Glutamatergic neuron (in vitro differentiated cells): ENCODE data around the gene NKIRAS1. TPM values are rescaled to one million over a fixed set of nuclear protein-coding genes. Genes with fewer than 3 reads are reported as not detected.

Experiments used
- DNase-seq: peaks from one replicate; pipeline ENCODE4 v3.0.0; 2022
- H3K27ac Mint-ChIP-seq: one replicate; pipeline ENCODE4 v1.8.0; 2020; ENCODE audit warnings: mild to moderate bottlenecking, mixed read lengths, inconsistent platforms; ENCODE audit not compliant: unreplicated experiment
- H3K27me3 Mint-ChIP-seq: one replicate; pipeline ENCODE4 v1.8.0; 2020; ENCODE audit warnings: mild to moderate bottlenecking, moderate library complexity, mixed read lengths, inconsistent platforms; ENCODE audit not compliant: unreplicated experiment
- H3K36me3 Mint-ChIP-seq: one replicate; pipeline ENCODE4 v1.8.0; 2020; ENCODE audit warnings: mild to moderate bottlenecking, mixed read lengths, inconsistent platforms; ENCODE audit not compliant: unreplicated experiment
- H3K4me1 Mint-ChIP-seq: one replicate; pipeline ENCODE4 v1.8.0; 2020; ENCODE audit warnings: mild to moderate bottlenecking, low read depth, mixed read lengths, inconsistent platforms; ENCODE audit not compliant: unreplicated experiment
- H3K4me3 Mint-ChIP-seq: one replicate; pipeline ENCODE4 v1.8.0; 2020; ENCODE audit warnings: mild to moderate bottlenecking, mixed read lengths, inconsistent platforms; ENCODE audit not compliant: unreplicated experiment
- H3K9me3 Mint-ChIP-seq: one replicate; pipeline ENCODE4 v1.8.0; 2020; ENCODE audit warnings: mild to moderate bottlenecking, moderate library complexity, mixed read lengths, inconsistent platforms; ENCODE audit not compliant: unreplicated experiment
- total RNA-seq: library from RNA; stranded (reverse); fragmentation: NEBNext Ultra II Directional; extraction: Animal tissue kit (Norgen Biotek cat#: 25700); gene quantifications from one replicate; pipeline ENCODE4 v1.2.1, GENCODE V29; 2021; ENCODE audit not compliant: unreplicated experiment
- TF ChIP-seq, protein P1 (sequence below): fragments of 200-600 bp; sonication (generic); IDR thresholded peaks from one replicate; pipeline ENCODE4 v1.5.0; 2021; ENCODE audit not compliant: partially characterized antibody, unreplicated experiment

Gene NKIRAS1
- total RNA-seq, 1 donor from 2014 or later, result 12.6 TPM

DNA sequence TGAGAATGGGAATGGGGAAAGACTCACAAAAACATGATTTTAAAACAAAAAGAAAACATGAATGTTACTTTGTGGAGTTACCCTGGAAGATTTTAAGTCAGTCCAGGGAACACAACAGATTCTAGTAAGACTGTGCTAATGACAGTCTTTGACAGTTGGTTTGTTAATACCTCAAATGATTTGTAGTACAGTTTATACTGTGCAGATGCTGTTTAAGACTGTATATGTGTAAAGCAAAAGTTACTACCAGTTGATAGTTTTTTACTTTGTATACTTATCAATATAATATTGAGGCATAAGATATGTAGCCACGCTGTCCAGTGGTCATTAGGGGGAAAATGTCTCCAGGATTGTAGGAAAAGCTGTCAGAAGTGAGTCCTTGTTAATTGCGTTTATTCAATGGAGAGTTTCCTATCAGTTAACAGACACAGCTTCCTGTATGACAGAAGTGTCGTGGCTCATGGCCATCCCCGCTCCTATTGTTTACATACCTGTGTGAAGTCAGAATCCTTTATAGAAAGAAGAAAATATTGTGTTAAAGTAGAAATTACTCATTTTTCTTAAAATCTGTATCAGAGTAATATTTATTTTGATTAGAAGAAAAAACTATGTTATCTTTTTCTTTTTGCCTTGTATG is 36.0 kb downstream of the NKIRAS1 start:
- Mint-ChIP-seq H3K9me3 (peaks cover 1% of the 10 kb centered on the region), H3K27me3 (peaks cover 1% of the 10 kb centered on the region), H3K36me3 (peaks cover 6% of the 10 kb centered on the region), H3K27ac (no peak overlapping the region), H3K4me1 (peaks cover 9% of the 10 kb centered on the region), H3K4me3 (no peak overlapping the region)
- TF ChIP-seq, protein P1, sequence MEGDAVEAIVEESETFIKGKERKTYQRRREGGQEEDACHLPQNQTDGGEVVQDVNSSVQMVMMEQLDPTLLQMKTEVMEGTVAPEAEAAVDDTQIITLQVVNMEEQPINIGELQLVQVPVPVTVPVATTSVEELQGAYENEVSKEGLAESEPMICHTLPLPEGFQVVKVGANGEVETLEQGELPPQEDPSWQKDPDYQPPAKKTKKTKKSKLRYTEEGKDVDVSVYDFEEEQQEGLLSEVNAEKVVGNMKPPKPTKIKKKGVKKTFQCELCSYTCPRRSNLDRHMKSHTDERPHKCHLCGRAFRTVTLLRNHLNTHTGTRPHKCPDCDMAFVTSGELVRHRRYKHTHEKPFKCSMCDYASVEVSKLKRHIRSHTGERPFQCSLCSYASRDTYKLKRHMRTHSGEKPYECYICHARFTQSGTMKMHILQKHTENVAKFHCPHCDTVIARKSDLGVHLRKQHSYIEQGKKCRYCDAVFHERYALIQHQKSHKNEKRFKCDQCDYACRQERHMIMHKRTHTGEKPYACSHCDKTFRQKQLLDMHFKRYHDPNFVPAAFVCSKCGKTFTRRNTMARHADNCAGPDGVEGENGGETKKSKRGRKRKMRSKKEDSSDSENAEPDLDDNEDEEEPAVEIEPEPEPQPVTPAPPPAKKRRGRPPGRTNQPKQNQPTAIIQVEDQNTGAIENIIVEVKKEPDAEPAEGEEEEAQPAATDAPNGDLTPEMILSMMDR, result no peak
- DNase-seq, result no peak

DNA sequence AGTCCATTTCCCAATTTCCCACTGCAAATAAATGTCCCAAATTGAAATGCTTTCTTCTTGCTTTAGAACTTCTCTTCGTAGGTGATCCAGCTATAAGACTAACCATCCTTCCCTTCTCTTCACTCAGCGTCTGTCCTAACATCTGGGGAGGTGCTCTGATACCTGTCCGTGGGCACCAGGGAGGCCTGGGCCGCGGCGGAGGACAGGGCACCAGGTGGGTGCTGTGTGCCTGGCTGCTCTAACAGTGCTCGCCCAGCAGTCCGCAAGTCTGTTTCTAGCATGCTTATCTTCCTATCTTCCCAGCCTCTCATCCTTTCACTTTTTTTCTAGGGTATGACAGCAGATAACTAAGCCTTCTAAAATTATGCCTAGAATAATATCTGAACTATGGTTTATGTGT is 37.3 kb downstream of the NKIRAS1 start:
- Mint-ChIP-seq H3K36me3 (peaks cover 6% of the 10 kb centered on the region), H3K27ac (no peak overlapping the region), H3K27me3 (peaks cover 1% of the 10 kb centered on the region), H3K9me3 (peaks cover 2% of the 10 kb centered on the region), H3K4me3 (no peak overlapping the region), H3K4me1 (peaks cover 9% of the 10 kb centered on the region)
- no peak for DNase-seq
- TF ChIP-seq, protein P1, result no peak

DNA sequence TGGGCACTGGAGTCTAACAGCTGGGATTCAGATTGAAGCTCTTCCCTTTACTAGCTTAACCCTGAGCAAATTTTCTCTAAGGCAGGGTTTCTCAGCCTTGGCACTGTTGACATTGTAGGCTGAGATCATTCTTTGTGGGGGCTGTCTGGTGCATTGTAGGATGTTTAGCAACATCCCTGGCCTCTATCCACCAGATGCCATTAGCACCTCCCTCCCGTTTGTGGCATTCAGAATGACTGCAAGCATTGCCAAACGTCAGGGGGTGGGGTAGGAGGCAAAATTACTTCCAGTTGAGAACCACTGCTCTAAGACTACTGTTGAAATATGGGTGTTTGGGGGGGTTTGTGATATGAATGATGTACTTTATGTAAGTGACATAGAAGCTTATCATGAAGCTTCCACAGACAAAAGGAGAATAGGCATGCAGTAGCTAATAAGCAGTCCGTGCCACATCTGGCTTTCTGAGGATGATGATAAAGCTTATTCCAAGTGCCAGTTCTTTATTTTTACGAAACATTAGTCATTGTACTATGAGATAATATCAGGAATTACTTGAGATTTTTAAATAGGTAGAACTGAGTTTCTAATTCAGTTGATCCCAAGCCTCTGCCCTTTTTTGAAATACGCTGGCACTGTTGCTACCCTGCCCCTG is 39.3 kb downstream of the NKIRAS1 start:
- no peak for DNase-seq
- H3K27me3 Mint-ChIP-seq, result peaks cover 1% of the 10 kb centered on the region
- H3K27ac Mint-ChIP-seq, result no peak overlapping the region
- peaks cover 2% of the 10 kb centered on the region for H3K9me3 Mint-ChIP-seq
- TF ChIP-seq, protein P1, result no peak
- H3K4me3 Mint-ChIP-seq, result no peak overlapping the region
- H3K36me3 Mint-ChIP-seq, result peaks cover 6% of the 10 kb centered on the region
- peaks cover 9% of the 10 kb centered on the region for H3K4me1 Mint-ChIP-seq

DNA sequence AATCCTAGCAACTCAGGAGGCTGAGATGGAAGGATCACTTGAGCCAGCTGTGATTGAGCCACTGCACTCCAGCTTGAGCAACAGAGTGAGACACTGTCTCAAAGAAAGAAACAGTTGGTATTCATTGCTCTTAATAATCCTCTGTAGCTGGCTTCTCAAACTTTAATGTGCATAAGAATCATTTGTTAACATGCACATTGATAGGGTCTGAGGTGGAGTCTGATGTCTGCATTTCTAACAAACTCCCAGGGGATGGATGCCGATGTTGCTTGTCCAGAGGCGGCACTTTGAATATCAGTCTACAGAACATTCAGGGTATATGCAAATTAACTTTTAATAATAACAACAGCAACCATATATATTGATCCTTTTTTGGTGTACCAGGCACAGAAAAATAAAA is 39.9 kb downstream of the NKIRAS1 start:
- peaks cover 2% of the 10 kb centered on the region for H3K9me3 Mint-ChIP-seq
- no peak overlapping the region for H3K4me3 Mint-ChIP-seq
- no peak overlapping the region for H3K27ac Mint-ChIP-seq
- peaks cover 9% of the 10 kb centered on the region for H3K4me1 Mint-ChIP-seq
- peaks cover 6% of the 10 kb centered on the region for H3K36me3 Mint-ChIP-seq
- H3K27me3 Mint-ChIP-seq, result peaks cover 1% of the 10 kb centered on the region
- no peak for DNase-seq
- TF ChIP-seq, protein P1, result no peak

DNA sequence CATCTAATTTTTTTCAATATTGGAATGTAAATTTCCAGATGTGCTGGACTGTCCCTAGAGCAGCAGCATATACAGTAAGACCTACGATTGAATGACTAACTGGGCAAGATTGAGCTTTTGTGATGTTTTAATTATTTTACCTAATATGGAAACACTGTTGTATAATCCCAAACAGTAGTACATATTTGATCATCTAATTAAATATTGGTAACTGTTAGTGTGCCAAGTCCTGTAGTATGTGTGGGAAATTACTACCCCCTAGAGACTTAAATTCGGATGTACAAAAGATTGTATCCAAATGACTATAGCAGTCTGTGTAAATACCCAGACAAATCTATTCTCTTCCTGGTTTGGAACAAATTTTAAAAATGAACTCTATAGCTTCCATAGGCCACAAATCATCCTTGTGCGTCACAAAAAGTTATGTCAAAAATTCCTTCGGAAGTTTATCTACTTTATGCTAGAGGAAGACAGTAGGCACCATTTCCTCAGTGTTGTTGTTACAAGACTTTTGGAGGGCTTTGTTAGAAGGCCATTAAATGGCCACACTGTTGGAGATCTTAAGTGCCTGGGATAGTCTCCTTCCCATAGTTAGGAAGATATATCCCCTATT is 41.6 kb downstream of the NKIRAS1 start:
- Mint-ChIP-seq H3K36me3 (no peaks in the 10 kb centered on the region), H3K27me3 (peaks cover 1% of the 10 kb centered on the region), H3K4me3 (no peak overlapping the region), H3K27ac (no peak overlapping the region), H3K9me3 (peaks cover 2% of the 10 kb centered on the region), H3K4me1 (peaks cover 9% of the 10 kb centered on the region)
- no peak for DNase-seq
- TF ChIP-seq, protein P1, result no peak
